Activated T-helper 1 cell treated with anti-CD3 and anti-CD28 coated beads, Interleukin-12 subunit alpha, Interleukin-12 subunit beta, Interleukin-2, Interleukin-4 antibody, amounts not matched to agents 30 ng/mL and 10 ng/mL and 1 ng/mL, durations not matched to agents 14 hours and 24 hours and 36 hours (primary cell): ENCODE data around the gene ABCB10. TPM values are rescaled to one million over a fixed set of nuclear protein-coding genes. Genes with fewer than 3 reads are reported as not detected.

Source experiments
- DNase-seq: peaks from one replicate; pipeline ENCODE4 v3.0.0; 2021; ENCODE audit warnings: low spot score
- H3K27ac Mint-ChIP-seq: one replicate; pipeline ENCODE4 v1.8.0; 2021; ENCODE audit warnings: mild to moderate bottlenecking, mixed read lengths
- H3K27me3 Mint-ChIP-seq: one replicate; pipeline ENCODE4 v1.8.0; 2022; ENCODE audit warnings: mild to moderate bottlenecking, moderate library complexity, mixed read lengths; ENCODE audit not compliant: insufficient read depth
- H3K36me3 Mint-ChIP-seq: one replicate; pipeline ENCODE4 v1.8.0; 2021; ENCODE audit warnings: low read depth, mixed read lengths
- H3K4me1 Mint-ChIP-seq: one replicate; pipeline ENCODE4 v1.8.0; 2021; ENCODE audit warnings: low read depth, mixed read lengths
- H3K4me3 Mint-ChIP-seq: one replicate; pipeline ENCODE4 v1.8.0; 2021; ENCODE audit warnings: mild to moderate bottlenecking, moderate library complexity, mixed read lengths
- H3K9me3 Mint-ChIP-seq: one replicate; pipeline ENCODE4 v1.8.0; 2021; ENCODE audit warnings: mixed read lengths
- intact Hi-C: fragments of 100-400 bp; cut with micrococcal nuclease; formaldehyde crosslinking; loops from one replicate; pipeline ENCODE4 v1.15.1; 2024
- total RNA-seq: library from RNA; stranded (reverse); gene quantifications from 2 replicates; pipeline ENCODE4 v1.2.3, GENCODE V29; 2022

Gene ABCB10
- total RNA-seq, 1 donor from 2014 or later = 46.2 TPM

- H3K9me3 Mint-ChIP-seq = no peaks in the 10 kb centered on the region
- H3K4me3 Mint-ChIP-seq = no peak overlapping the region
- peaks cover 7% of the 10 kb centered on the region for H3K4me1 Mint-ChIP-seq
- no peak overlapping the region for H3K27ac Mint-ChIP-seq
- H3K27me3 Mint-ChIP-seq = peaks cover 15% of the 10 kb centered on the region
- no peak for DNase-seq
- intact Hi-C loops = no loop called here
- H3K36me3 Mint-ChIP-seq = no peaks in the 10 kb centered on the region
These were observed 24.2 kb upstream of the ABCB10 start for GRCh38 chr1:229582715-229583114.

GRCh38 chr1:229582011-229582694 lies 23.6 kb upstream of the ABCB10 start:
- intact Hi-C loops = no loop called here
- Mint-ChIP-seq H3K4me3 (no peak overlapping the region), H3K36me3 (no peaks in the 10 kb centered on the region), H3K4me1 (peaks cover 7% of the 10 kb centered on the region), H3K27me3 (peaks cover 15% of the 10 kb centered on the region), H3K9me3 (no peaks in the 10 kb centered on the region), H3K27ac (no peak overlapping the region)
- DNase-seq = no peak

GRCh38 chr1:229581485-229581884 lies 23.0 kb upstream of the ABCB10 start:
- Mint-ChIP-seq H3K36me3 (no peaks in the 10 kb centered on the region), H3K4me3 (no peak overlapping the region)

GRCh38 chr1:229579059-229579673 lies 20.7 kb upstream of the ABCB10 start:
- Mint-ChIP-seq H3K36me3 (no peaks in the 10 kb centered on the region), H3K4me1 (peaks cover 7% of the 10 kb centered on the region), H3K9me3 (no peaks in the 10 kb centered on the region), H3K27me3 (peaks cover 18% of the 10 kb centered on the region), H3K4me3 (no peak overlapping the region), H3K27ac (no peak overlapping the region)
- intact Hi-C loops = no loop called here
- DNase-seq = no peak

More at GRCh38 chr1:229581485-229581884, 23.0 kb upstream of the ABCB10 start:
- H3K27ac Mint-ChIP-seq = no peak overlapping the region
- H3K4me1 Mint-ChIP-seq = peaks cover 7% of the 10 kb centered on the region
- H3K9me3 Mint-ChIP-seq = no peaks in the 10 kb centered on the region
- DNase-seq = no peak
- peaks cover 18% of the 10 kb centered on the region for H3K27me3 Mint-ChIP-seq
- intact Hi-C loops = no loop called here

GRCh38 chr1:229578168-229579058 lies 19.9 kb upstream of the ABCB10 start:
- no peak overlapping the region for H3K4me3 Mint-ChIP-seq
- no peak overlapping the region for H3K27ac Mint-ChIP-seq
- H3K27me3 Mint-ChIP-seq = peaks cover 19% of the 10 kb centered on the region
- peaks cover 7% of the 10 kb centered on the region for H3K4me1 Mint-ChIP-seq
- no peaks in the 10 kb centered on the region for H3K9me3 Mint-ChIP-seq
- intact Hi-C loops = no loop called here
- no peaks in the 10 kb centered on the region for H3K36me3 Mint-ChIP-seq
- DNase-seq = no peak

- no peak for DNase-seq
- Mint-ChIP-seq H3K36me3 (no peaks in the 10 kb centered on the region), H3K9me3 (no peaks in the 10 kb centered on the region), H3K27ac (no peak overlapping the region), H3K4me3 (no peak overlapping the region), H3K4me1 (peaks cover 12% of the 10 kb centered on the region), H3K27me3 (peaks cover 14% of the 10 kb centered on the region)
- intact Hi-C loops = no loop called here
These were observed 16.4 kb upstream of the ABCB10 start for GRCh38 chr1:229574679-229575442.

GRCh38 chr1:229572286-229572685 lies 13.8 kb upstream of the ABCB10 start:
- no peak overlapping the region for H3K27ac Mint-ChIP-seq
- no peaks in the 10 kb centered on the region for H3K9me3 Mint-ChIP-seq
- intact Hi-C loops = no loop called here
- no peak for DNase-seq
- H3K36me3 Mint-ChIP-seq = no peaks in the 10 kb centered on the region
- H3K4me3 Mint-ChIP-seq = no peak overlapping the region
- H3K27me3 Mint-ChIP-seq = peaks cover 9% of the 10 kb centered on the region
- H3K4me1 Mint-ChIP-seq = peaks cover 4% of the 10 kb centered on the region

- intact Hi-C loops = no loop called here
- DNase-seq = no peak
- Mint-ChIP-seq H3K36me3 (no peaks in the 10 kb centered on the region), H3K27ac (no peak overlapping the region), H3K4me3 (no peak overlapping the region), H3K9me3 (no peaks in the 10 kb centered on the region), H3K27me3 (peaks cover 8% of the 10 kb centered on the region), H3K4me1 (peaks cover 4% of the 10 kb centered on the region)
These were observed 12.5 kb upstream of the ABCB10 start for GRCh38 chr1:229570891-229571516.

- H3K27ac Mint-ChIP-seq = no peak overlapping the region
- H3K4me1 Mint-ChIP-seq = peaks cover 4% of the 10 kb centered on the region
- no peaks in the 10 kb centered on the region for H3K9me3 Mint-ChIP-seq
- no peak for DNase-seq
- H3K27me3 Mint-ChIP-seq = peaks cover 8% of the 10 kb centered on the region
- H3K36me3 Mint-ChIP-seq = no peaks in the 10 kb centered on the region
- intact Hi-C loops = no loop called here
- H3K4me3 Mint-ChIP-seq = no peak overlapping the region
These were observed 11.8 kb upstream of the ABCB10 start for GRCh38 chr1:229570305-229570704.

- intact Hi-C loops = no loop called here
- Mint-ChIP-seq H3K27ac (no peak overlapping the region), H3K9me3 (no peaks in the 10 kb centered on the region), H3K27me3 (peaks cover 5% of the 10 kb centered on the region), H3K4me1 (peaks cover 4% of the 10 kb centered on the region), H3K36me3 (no peaks in the 10 kb centered on the region), H3K4me3 (no peak overlapping the region)
- no peak for DNase-seq
These were observed 8.8 kb upstream of the ABCB10 start for GRCh38 chr1:229567109-229567868.

GRCh38 chr1:229563701-229564100 lies 5.2 kb upstream of the ABCB10 start:
- H3K4me3 Mint-ChIP-seq = no peak overlapping the region
- no peaks in the 10 kb centered on the region for H3K9me3 Mint-ChIP-seq
- no peaks in the 10 kb centered on the region for H3K36me3 Mint-ChIP-seq
- H3K27ac Mint-ChIP-seq = no peak overlapping the region
- peaks cover 18% of the 10 kb centered on the region for H3K4me1 Mint-ChIP-seq
- DNase-seq = no peak
- peaks cover 5% of the 10 kb centered on the region for H3K27me3 Mint-ChIP-seq
- intact Hi-C loops = no loop called here

- H3K27ac Mint-ChIP-seq = no peak overlapping the region
- intact Hi-C loops = no loop called here
- H3K4me1 Mint-ChIP-seq = peaks cover 18% of the 10 kb centered on the region
- H3K36me3 Mint-ChIP-seq = no peaks in the 10 kb centered on the region
- no peak for DNase-seq
- no peaks in the 10 kb centered on the region for H3K9me3 Mint-ChIP-seq
- H3K4me3 Mint-ChIP-seq = no peak overlapping the region
- H3K27me3 Mint-ChIP-seq = peaks cover 5% of the 10 kb centered on the region
These were observed 4.7 kb upstream of the ABCB10 start for GRCh38 chr1:229563241-229563640.
